A673 (cell line): ENCODE data around the gene CEP83. TPM values are rescaled to one million over a fixed set of nuclear protein-coding genes. Genes with fewer than 3 reads are reported as not detected.

Source experiments
- BruUV-seq: library from RNA; stranded (reverse); fragments of 400-500 nt; replicated peaks from 2 replicates; lab custom pipeline; 2021; lab: Mats Ljungman, UMichigan
- CTCF ChIA-PET: fragments of 300-600 bp; sonication (Branson Sonifier 250); formaldehyde crosslinking; loops from one replicate; lab custom pipeline; 2022; ENCODE audit warnings: antibody characterized with exemption; lab: Charles Lee
- POLR2A ChIA-PET: fragments of 300-600 bp; sonication (Branson Sonifier 250); formaldehyde crosslinking; loops from one replicate; lab custom pipeline; 2022; ENCODE audit warnings: antibody characterized with exemption; ENCODE audit not compliant: low non-redundant PET; lab: Charles Lee
- DNase-seq: peaks from one replicate; pipeline ENCODE4 v3.0.0-alpha.2; 2015; ENCODE audit warnings: low spot score
- H3K27ac ChIP-seq: fragments of 200-600 bp; sonication (generic); 2 replicates; pipeline ENCODE4 v1.5.1; 2016; ENCODE audit warnings: mixed run types, low read depth, mild to moderate bottlenecking, mixed read lengths, antibody characterized with exemption, low read length; ENCODE audit not compliant: poor library complexity, severe bottlenecking
- H3K27me3 ChIP-seq: fragments of 200-600 bp; sonication (generic); replicated peaks from 2 replicates; pipeline ENCODE4 v1.6.1; 2017; ENCODE audit warnings: mixed run types, low read depth, mild to moderate bottlenecking, mixed read lengths, antibody characterized with exemption, low read length; ENCODE audit not compliant: insufficient read depth, poor library complexity
- H3K36me3 ChIP-seq: fragments of 200-600 bp; sonication (generic); 2 replicates; pipeline ENCODE4 v1.6.1; 2016; ENCODE audit warnings: mixed run types, mild to moderate bottlenecking, mixed read lengths, antibody characterized with exemption, low read length; ENCODE audit not compliant: insufficient read depth, poor library complexity, severe bottlenecking
- H3K4me1 ChIP-seq: fragments of 200-600 bp; sonication (generic); 2 replicates; pipeline ENCODE4 v1.6.1; 2017; ENCODE audit warnings: mixed run types, mild to moderate bottlenecking, mixed read lengths, antibody characterized with exemption, low read length; ENCODE audit not compliant: insufficient read depth, poor library complexity, severe bottlenecking
- H3K4me3 ChIP-seq: fragments of 200-600 bp; sonication (generic); 2 replicates; pipeline ENCODE4 v1.5.1; 2016; ENCODE audit warnings: low read depth, mixed run types, mild to moderate bottlenecking, mixed read lengths, low read length; ENCODE audit not compliant: poor library complexity, severe bottlenecking
- H3K9me3 ChIP-seq: fragments of 200-600 bp; sonication (generic); 2 replicates; pipeline ENCODE4 v1.6.1; 2016; ENCODE audit warnings: mixed run types, low read depth, mild to moderate bottlenecking, mixed read lengths, antibody characterized with exemption, low read length; ENCODE audit not compliant: poor library complexity, severe bottlenecking
- EZH2 ChIP-seq: fragments of 200-600 bp; sonication (generic); IDR thresholded peaks from 2 replicates; pipeline ENCODE4 v1.6.1; 2017; ENCODE audit warnings: borderline replicate concordance, low read depth, mild to moderate bottlenecking, mixed read lengths, antibody characterized with exemption, low read length; ENCODE audit not compliant: poor library complexity, severe bottlenecking
- intact Hi-C: fragments of 100-400 bp; cut with micrococcal nuclease; formaldehyde crosslinking; loops from one replicate; pipeline ENCODE4 v1.10.0; 2022; ENCODE audit not compliant: unreplicated experiment
- total RNA-seq: library from RNA; stranded (reverse); gene quantifications from 2 replicates; pipeline ENCODE4 v1.2.3, GENCODE V29; 2021
- TF ChIP-seq, protein P1 (sequence below): fragments of 300-800, 200-600 bp; sonication (generic); conservative IDR thresholded peaks from 2 replicates; pipeline ENCODE4 v1.5.1; 2017; ENCODE audit warnings: low read depth, mild to moderate bottlenecking, antibody characterized with exemption, low read length, moderate library complexity, mixed read lengths

Gene CEP83
- total RNA-seq, 1 experiment from 2014 or later = 29.2 TPM

DNA sequence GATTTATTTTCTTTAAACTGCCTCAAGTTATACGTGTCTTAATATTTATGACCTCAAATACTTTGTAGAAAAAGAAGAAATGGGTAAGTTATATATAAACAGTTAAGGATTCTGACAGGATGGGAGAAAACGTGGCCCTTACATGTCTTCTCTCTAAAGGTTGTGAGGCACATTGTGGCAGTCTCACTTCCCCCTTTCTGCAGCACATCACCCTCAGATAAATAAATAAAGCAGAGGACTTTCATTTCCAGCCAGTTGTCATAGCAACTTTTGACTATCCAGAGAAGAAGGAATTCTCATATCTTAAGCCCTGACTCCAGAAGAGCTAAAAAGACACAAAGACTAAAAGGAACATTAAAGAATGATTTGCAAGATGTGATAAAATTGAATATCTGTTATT is 28.8 kb upstream of the CEP83 start:
- BruUV-seq = no TSS peak
- Histone ChIP-seq H3K36me3 (no peaks in the 10 kb centered on the region), H3K27me3 (no peaks in the 10 kb centered on the region), H3K4me1 (no peaks in the 10 kb centered on the region), H3K9me3 (no peaks in the 10 kb centered on the region), H3K27ac (no peak overlapping the region), H3K4me3 (no peak overlapping the region)
- TF ChIP-seq, protein P1, sequence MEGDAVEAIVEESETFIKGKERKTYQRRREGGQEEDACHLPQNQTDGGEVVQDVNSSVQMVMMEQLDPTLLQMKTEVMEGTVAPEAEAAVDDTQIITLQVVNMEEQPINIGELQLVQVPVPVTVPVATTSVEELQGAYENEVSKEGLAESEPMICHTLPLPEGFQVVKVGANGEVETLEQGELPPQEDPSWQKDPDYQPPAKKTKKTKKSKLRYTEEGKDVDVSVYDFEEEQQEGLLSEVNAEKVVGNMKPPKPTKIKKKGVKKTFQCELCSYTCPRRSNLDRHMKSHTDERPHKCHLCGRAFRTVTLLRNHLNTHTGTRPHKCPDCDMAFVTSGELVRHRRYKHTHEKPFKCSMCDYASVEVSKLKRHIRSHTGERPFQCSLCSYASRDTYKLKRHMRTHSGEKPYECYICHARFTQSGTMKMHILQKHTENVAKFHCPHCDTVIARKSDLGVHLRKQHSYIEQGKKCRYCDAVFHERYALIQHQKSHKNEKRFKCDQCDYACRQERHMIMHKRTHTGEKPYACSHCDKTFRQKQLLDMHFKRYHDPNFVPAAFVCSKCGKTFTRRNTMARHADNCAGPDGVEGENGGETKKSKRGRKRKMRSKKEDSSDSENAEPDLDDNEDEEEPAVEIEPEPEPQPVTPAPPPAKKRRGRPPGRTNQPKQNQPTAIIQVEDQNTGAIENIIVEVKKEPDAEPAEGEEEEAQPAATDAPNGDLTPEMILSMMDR = no peak
- no peak for TF ChIP-seq EZH2
- ChIA-PET POLR2A (no interaction called here), CTCF (no interaction called here)
- no peak for DNase-seq
- intact Hi-C loops = no loop called here

DNA sequence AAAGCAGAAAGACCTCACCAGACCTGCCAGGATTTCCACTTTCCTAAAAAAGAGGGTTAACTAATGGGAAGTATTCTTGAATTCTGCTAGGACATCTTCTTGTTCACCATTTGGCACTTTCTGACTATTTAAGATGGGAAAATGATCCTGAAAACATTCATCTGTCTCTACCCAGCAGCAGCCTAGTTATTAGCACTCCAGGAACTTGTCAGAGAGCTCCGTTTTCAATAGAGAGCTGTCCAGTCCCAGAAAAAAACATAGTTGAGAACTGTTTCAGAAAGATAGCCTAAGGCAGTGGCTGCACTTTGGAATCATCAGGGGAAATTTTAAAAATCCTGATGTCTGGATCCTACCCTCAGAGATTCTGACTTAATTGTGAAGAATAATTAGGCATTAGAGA is 22.1 kb upstream of the CEP83 start:
- ChIA-PET CTCF (no interaction called here), POLR2A (no interaction called here)
- Histone ChIP-seq H3K27me3 (peaks cover 17% of the 10 kb centered on the region), H3K9me3 (no peaks in the 10 kb centered on the region), H3K36me3 (no peaks in the 10 kb centered on the region), H3K4me1 (no peaks in the 10 kb centered on the region), H3K27ac (no peak overlapping the region), H3K4me3 (no peak overlapping the region)
- TF ChIP-seq EZH2 = no peak
- TF ChIP-seq, protein P1 = no peak
- no TSS peak for BruUV-seq
- DNase-seq = no peak
- intact Hi-C loops = no loop called here

DNA sequence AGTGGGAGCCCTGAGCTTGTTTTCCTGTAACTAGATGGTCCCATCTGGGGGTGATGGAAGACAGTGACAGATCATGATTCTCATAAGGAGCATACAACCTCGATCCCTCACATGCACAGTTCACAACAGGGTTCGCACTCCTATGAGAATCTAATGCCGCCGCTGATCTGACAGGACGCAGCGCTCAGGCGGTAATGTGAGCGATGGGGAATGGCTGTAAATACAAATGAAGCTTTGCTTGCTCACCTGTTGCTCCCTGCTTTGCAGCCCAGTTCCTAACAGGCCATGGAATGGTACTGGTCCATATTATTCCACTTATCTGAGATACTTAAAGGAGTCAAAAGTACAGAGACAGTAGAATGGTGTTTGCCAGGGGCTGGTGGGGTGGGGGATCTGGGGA is 9.9 kb upstream of the CEP83 start:
- no TSS peak for BruUV-seq
- POLR2A ChIA-PET = no interaction called here

More for the DNA sequence above, 9.9 kb upstream of the CEP83 start:
- intact Hi-C loops = no loop called here
- TF ChIP-seq, protein P1 = no peak
- no peak for TF ChIP-seq EZH2
- Histone ChIP-seq H3K4me3 (no peak overlapping the region), H3K36me3 (no peaks in the 10 kb centered on the region), H3K4me1 (no peaks in the 10 kb centered on the region), H3K27me3 (peaks cover 10% of the 10 kb centered on the region), H3K9me3 (no peaks in the 10 kb centered on the region), H3K27ac (no peak overlapping the region)
- no peak for DNase-seq
- CTCF ChIA-PET = no interaction called here
